Measurements from ENCODE around the gene CTBP2.
"Not testable (repeated sequence)": the region's sequence is repeated elsewhere in the genome, so short reads cannot be mapped to it uniquely, and the experiment has no call there.

The CTBP2 gene

GRCh38 chr10:125064681-125065492 lies 95.5 kb downstream of the CTBP2 start:
- DNase-seq (ENCODE audit: low read depth, low spot score) = no peak

GRCh38 chr10:125063256-125063925 lies 97.0 kb downstream of the CTBP2 start:
- no peak for DNase-seq (ENCODE audit: low read depth, low spot score)

GRCh38 chr10:125062914-125063230 lies 97.5 kb downstream of the CTBP2 start:
- no peak for DNase-seq (ENCODE audit: low read depth, low spot score)

- no peak for DNase-seq (ENCODE audit: low read depth, low spot score)
These were observed 98.0 kb downstream of the CTBP2 start for GRCh38 chr10:125062227-125062913.

- DNase-seq (ENCODE audit: low read depth, low spot score) = no peak
These were observed 98.7 kb downstream of the CTBP2 start for GRCh38 chr10:125061557-125062226.

- DNase-seq (ENCODE audit: low read depth, low spot score) = no peak
These were observed 99.4 kb downstream of the CTBP2 start for GRCh38 chr10:125060826-125061556.

- DNase-seq (ENCODE audit: low read depth, low spot score) = no peak
These were observed 99.9 kb downstream of the CTBP2 start for GRCh38 chr10:125060482-125060825.

GRCh38 chr10:125060026-125060425 lies 100.3 kb downstream of the CTBP2 start:
- no peak for DNase-seq (ENCODE audit: low read depth, low spot score)

GRCh38 chr10:125059348-125059747 lies 101.0 kb downstream of the CTBP2 start:
- DNase-seq (ENCODE audit: low read depth, low spot score) = not testable (repeated sequence)

- DNase-seq (ENCODE audit: low read depth, low spot score) = no peak
These were observed 103.0 kb downstream of the CTBP2 start for GRCh38 chr10:125057158-125058001.

- DNase-seq (ENCODE audit: low read depth, low spot score) = no peak
These were observed 103.9 kb downstream of the CTBP2 start for GRCh38 chr10:125056161-125057132.

- DNase-seq (ENCODE audit: low read depth, low spot score) = no peak
These were observed 104.9 kb downstream of the CTBP2 start for GRCh38 chr10:125055446-125055845.

- no peak for DNase-seq (ENCODE audit: low read depth, low spot score)
These were observed 105.6 kb downstream of the CTBP2 start for GRCh38 chr10:125054669-125055268.

- DNase-seq (ENCODE audit: low read depth, low spot score) = no peak
These were observed 106.1 kb downstream of the CTBP2 start for GRCh38 chr10:125054216-125054615.

- no peak for DNase-seq (ENCODE audit: low read depth, low spot score)
These were observed 108.2 kb downstream of the CTBP2 start for GRCh38 chr10:125052146-125052545.

GRCh38 chr10:125050383-125050782 lies 110.0 kb downstream of the CTBP2 start:
- no peak for DNase-seq (ENCODE audit: low read depth, low spot score)

- no peak for DNase-seq (ENCODE audit: low read depth, low spot score)
These were observed 111.0 kb downstream of the CTBP2 start for GRCh38 chr10:125049216-125049881.

- DNase-seq (ENCODE audit: low read depth, low spot score) = peak; percentile 75
These were observed 112.1 kb downstream of the CTBP2 start for GRCh38 chr10:125048094-125048864.

Measured in iPS DF 19.7 (cell line).